GM18508 (cell line): ENCODE measurements around the gene PLCXD3.

Experiments
- ATAC-seq: cut with Tn5 transposase; IDR thresholded peaks from one replicate; pipeline ENCODE4 v1.9.1; 2021; ENCODE audit warnings: moderate number of reproducible peaks; ENCODE audit not compliant: insufficient read depth, unreplicated experiment

The PLCXD3 gene

GRCh38 chr5:41416336-41416735 lies 94.1 kb downstream of the PLCXD3 start:
- no peak for ATAC-seq

GRCh38 chr5:41415242-41415641 lies 95.2 kb downstream of the PLCXD3 start:
- ATAC-seq: no peak

- no peak for ATAC-seq
These were observed 95.8 kb downstream of the PLCXD3 start for GRCh38 chr5:41414598-41414997.

DNA sequence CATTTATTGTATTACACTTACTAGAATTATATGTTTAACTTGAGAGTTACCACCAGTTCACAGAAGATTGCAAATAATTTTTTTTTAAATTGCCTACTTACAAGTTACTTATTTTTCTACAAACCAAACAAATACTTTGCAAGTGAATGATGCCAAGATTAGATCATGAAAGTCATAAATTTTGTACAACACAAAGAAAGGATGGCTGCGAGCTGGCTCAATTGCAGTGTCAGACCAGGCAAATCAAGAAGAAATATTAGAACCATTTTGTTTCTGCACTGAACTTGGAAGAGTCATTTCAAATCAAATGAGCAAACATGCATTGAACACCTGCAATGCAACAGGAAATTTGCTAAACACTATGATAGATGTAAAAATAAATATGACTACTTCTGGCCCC lies 97.3 kb downstream of the PLCXD3 start:
- ATAC-seq: no peak

DNA sequence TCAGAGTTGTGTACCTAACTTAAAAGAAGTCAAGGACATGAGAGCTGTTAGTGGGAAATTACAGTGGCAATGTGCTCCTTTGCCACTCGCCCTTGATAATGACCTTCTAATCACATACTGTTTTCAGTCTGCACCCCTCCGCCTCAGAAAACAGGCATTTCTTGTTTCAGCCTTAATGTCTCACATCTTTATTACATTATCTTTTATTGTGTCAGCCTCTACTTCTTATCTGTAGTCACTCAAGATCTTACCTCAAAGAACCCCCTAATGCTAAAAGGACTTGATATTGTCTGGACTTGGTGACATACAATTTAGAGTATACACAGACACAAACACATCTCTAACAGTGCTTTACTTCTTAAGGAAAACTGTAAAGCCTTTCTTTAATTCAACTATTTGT lies 97.9 kb downstream of the PLCXD3 start:
- no peak for ATAC-seq

DNA sequence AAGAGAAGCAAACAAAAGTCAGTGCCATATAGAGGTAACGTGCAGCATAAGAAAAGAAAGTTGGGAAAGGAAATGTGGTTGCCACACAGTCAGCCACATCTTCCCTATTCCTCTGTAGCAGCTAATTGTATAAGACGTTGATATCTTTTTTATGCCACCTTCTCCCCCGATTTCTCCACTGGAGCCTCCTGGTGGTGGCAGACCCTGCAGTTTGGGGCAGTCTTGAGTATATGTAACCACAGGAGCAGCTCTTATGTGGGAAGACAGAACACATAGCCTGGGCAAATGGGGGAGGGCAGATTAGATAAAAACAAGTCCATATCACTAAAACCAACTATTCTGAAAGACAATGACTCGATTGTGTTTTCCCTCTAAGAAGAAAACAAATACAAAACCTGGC lies 99.7 kb downstream of the PLCXD3 start:
- no peak for ATAC-seq

DNA sequence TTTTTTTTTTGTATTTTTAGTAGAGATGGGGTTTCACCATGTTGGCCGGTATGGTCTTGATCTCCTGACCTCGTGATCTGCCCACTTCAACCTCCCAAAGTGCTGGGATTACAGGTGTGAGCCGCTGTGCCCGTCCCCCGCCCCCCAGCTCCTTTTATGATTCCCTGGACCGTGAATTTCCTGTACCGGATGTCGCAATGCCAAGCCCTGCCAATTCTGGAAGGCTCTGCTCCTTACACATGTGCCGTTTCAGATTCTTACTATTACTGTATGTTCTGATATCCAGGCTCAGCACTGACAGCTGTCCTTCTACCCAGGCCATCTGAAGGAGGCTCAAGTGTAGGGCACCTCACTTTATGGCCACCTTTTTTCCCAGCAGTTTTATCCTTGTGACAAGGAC lies 100.1 kb downstream of the PLCXD3 start:
- ATAC-seq: no peak

DNA sequence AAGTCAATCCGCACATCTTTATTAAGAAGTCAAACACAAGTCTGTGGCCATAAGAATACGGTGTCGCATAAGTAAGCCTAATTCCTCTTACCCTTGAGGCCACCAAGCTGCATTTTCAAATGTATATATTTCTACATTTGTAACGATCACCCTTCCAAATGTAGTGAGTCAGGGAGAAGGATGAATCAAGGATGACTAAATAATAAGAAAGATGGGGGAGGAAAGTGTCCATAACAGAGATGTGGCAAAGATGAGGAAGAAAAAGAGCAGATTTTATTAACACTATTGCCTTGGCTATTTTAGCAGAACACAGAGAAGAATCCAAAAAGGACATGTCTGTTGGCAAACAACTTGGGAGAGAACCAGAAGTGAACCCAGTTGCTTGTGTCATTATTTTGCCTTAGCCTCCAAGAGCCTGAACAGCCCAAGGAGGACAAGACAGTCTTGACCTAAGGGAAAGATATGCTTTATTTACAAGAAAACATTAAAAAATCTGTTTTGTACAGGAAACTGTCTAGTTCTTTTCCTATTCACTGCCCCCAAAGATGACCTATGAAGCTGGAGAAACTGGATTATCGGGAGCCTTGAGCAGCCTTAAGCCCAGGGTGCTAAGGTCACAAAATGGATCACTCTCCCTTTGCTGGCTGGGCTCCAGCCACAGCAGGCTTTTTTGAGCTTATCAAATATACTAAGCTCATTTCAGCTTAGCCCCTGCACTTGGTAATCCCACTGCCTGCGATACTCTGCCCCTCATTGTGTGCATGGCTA lies 101.5 kb downstream of the PLCXD3 start:
- ATAC-seq: no peak

DNA sequence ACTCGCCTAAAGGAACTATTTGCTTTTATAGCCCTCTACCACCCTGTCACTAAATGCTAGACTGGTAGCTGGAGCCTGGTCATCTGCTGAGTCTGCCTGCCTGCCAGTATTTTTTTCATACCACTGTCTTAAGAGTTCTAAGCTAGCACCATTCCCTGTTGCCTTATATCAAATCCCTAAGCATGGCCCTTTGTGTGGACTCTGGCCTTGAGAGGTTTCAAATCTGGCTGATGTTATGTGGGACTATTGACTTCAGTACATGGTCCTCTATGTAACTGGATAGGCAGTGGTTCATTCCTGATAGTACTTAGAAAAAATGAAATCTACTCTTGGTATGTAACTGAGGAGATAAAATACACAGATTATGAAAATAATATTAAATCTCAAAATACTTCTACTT lies 103.5 kb downstream of the PLCXD3 start:
- ATAC-seq: no peak

- no peak for ATAC-seq
These were observed 104.0 kb downstream of the PLCXD3 start for GRCh38 chr5:41406424-41406823.

DNA sequence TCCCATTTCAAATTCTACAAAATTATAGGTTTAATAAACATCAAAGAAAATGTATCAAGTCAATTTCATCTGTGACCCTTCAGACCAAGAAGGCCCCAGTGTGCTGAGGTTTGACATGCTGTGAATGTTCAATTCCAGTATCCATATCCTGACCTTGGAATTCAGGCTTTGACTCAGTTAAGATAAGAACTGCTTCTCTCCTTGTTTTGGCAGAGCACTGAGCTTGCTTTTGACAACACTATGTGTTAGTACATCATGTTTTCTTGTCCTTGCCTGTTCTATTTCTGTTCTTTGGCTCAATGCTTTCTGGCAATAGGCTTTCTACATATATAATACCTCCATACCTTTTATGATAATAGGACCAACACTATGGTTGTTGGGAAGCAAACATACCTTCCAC lies 105.6 kb downstream of the PLCXD3 start:
- ATAC-seq: no peak

GRCh38 chr5:41403846-41404245 lies 106.6 kb downstream of the PLCXD3 start:
- ATAC-seq: no peak

GRCh38 chr5:41402845-41403244 lies 107.6 kb downstream of the PLCXD3 start:
- ATAC-seq: no peak

DNA sequence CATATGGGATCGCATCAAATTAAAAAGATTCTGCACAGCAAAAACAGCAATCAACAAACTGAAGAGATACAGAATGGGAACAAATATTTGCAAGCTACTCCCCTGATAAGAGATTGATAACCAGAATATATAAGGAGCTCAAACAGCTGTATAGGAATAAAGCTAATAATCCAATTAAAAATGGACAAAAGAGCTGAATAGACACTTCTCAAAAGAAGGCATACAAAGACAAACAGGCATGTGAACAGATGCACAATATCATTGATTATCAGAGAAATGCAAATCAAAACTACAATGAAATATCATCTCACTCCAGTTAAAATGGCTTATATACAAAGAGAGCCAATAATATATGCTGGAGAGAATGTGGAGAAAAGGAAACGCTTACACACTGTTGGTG lies 110.6 kb downstream of the PLCXD3 start:
- ATAC-seq: no peak

- ATAC-seq: no peak
These were observed 118.4 kb downstream of the PLCXD3 start for GRCh38 chr5:41392016-41392415.

DNA sequence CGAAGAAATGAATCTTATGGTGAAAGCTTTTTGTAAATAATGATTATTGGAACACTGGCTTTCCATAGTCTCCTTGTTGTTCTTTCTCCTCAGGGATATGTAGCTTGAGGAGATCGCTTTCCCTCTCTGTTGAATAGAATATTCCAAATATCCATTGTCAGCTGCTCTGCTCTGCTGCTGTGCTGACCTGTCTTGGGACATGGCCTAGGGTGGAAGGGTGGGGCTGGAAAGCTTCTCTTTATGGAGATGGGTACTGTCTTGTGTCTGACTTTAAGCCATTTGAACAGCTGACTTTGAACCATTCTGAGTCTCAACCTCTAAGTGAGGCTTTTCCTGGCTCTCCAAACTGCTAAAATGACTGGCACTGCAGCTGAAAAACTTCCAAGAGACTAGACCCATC lies 135.8 kb downstream of the PLCXD3 start:
- no peak for ATAC-seq

DNA sequence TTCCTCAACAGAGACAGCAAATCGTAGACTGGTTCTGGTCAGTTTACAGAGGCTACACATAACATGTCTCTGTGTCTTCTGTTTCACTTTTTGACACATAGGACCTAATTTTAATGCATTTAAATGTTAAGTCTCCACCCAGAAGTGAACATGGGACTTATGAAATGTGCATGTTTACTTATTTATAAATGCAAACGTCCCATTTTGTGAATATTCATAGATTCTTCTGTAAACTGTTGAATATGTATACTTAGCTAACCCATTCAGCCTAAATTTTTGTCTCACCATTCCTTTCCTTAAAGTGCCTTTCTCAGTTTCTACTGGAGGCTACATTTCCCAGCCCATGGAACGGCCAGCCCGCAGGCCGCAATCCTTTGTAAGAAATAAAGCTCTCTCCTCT lies 137.2 kb downstream of the PLCXD3 start:
- ATAC-seq: no peak

DNA sequence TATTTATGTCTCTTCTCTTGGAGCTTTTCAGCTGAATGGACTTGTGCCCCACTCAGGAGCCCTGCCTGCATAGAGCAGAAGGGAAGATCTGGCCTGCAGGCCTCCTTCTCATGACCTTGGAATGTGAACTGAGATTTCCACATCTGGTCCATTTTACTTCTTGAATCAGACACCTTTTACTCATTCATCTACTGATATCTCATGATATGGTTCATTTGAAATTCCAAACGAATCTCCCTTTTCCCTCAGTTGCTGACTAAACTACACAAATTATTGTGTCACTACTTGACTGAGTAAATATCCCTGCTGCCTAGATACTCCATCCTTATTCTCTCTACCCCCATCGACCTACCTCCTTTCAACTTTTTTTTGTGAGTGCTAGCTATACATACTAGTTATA lies 138.7 kb downstream of the PLCXD3 start:
- ATAC-seq: no peak

- no peak for ATAC-seq
These were observed 139.9 kb downstream of the PLCXD3 start for GRCh38 chr5:41370482-41370881.

DNA sequence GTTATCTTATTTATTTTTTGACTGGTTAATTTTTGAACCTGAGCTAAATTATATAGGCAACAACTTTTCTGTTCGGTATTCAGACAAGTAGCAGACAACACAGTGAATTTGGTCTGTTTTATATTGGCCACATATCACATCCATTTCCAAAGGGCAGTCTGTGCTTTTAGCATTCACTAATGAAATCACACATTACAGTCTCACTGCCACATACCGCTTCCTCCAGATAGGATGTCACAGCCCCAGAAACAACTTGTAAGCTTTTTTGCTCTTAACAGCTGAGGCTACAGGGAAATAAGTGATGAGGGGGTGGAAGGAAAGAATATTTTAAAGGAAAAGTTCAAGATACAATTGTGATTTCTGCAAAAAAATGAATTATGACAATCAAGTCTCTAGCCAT lies 140.6 kb downstream of the PLCXD3 start:
- ATAC-seq: no peak

DNA sequence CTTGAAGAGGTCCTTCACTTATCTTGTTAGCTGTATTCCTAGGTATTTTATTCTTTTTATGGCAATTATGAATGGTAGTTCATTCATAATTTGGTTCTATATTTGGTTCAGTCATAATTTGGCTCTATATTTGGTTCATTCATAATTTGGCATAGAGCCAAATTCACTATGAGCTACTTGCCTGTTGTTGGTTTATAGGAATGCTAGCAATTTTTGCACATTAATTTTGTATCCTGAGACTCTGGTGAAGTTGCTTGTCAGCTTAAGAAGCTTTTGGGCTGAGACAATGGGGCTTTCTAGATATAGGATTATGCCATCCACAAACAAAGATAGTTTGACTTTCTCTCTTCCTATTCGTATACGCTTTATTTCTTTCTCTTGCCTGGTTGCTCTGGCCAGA lies 142.2 kb downstream of the PLCXD3 start:
- no peak for ATAC-seq

GRCh38 chr5:41365369-41365768 lies 145.0 kb downstream of the PLCXD3 start:
- no peak for ATAC-seq

- no peak for ATAC-seq
These were observed 146.1 kb downstream of the PLCXD3 start for GRCh38 chr5:41364346-41364745.
